ENCODE results near the gene IL1RAPL2.

Gene IL1RAPL2

DNA sequence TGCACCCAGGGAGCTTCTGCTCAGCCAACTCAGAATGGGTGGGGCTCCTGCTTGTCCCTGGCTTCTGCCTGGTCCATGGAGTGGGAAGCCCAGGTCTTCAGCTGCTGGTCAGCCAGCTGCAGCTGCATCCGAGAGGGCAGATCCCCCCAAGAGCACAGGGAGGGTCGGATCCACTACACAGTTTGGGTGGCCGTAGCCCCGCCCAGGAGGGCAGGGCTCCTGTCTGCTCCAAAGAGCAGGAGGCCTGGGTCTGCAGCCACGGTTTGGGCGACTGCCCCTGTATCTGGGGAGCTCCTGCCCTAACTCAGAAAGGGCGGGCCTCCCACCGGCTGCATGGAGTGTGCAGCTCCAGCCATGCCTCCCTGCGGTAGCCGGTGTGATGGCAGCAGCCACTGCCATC lies 485.4 kb downstream of the IL1RAPL2 start:
- H3K4me3 ChIP-seq (ENCODE audit: low read depth, low read length), result no peak overlapping the region
- DNase-seq (ENCODE audit: low read depth), result no peak
- in situ Hi-C loops (cut with HindIII; ENCODE audit: low sequenced_read_pairs), result no loop called here
- TF ChIP-seq, protein P1, sequence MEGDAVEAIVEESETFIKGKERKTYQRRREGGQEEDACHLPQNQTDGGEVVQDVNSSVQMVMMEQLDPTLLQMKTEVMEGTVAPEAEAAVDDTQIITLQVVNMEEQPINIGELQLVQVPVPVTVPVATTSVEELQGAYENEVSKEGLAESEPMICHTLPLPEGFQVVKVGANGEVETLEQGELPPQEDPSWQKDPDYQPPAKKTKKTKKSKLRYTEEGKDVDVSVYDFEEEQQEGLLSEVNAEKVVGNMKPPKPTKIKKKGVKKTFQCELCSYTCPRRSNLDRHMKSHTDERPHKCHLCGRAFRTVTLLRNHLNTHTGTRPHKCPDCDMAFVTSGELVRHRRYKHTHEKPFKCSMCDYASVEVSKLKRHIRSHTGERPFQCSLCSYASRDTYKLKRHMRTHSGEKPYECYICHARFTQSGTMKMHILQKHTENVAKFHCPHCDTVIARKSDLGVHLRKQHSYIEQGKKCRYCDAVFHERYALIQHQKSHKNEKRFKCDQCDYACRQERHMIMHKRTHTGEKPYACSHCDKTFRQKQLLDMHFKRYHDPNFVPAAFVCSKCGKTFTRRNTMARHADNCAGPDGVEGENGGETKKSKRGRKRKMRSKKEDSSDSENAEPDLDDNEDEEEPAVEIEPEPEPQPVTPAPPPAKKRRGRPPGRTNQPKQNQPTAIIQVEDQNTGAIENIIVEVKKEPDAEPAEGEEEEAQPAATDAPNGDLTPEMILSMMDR (IDR thresholded peaks at IDR 0.05; ENCODE audit: low read depth, low read length, missing control alignments), result no peak

DNA sequence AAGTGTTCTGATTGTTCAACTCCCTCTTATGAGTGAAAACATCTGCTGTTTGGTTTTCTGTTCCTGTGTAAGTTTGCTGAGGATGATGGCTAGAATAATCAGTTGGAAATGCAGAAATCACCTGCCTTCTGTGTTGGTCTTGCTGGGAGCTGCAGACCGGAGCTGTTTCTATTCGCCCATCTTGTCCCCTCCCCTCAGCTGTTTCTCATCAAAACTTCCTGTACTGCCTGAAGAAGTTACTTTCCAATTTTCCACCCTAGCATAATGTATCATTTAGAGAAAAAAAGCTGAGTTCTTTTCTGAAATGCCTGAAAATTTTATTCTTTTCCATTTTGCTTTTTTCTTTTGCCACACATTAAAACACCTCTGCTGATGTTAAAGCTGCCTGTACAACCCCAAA lies 486.9 kb downstream of the IL1RAPL2 start:
- H3K4me3 ChIP-seq (ENCODE audit: low read depth, low read length), result no peak overlapping the region
- no peak for DNase-seq (ENCODE audit: low read depth)
- in situ Hi-C loops (cut with HindIII; ENCODE audit: low sequenced_read_pairs), result no loop called here
- TF ChIP-seq, protein P1 (IDR thresholded peaks at IDR 0.05; ENCODE audit: low read depth, low read length, missing control alignments), result no peak

DNA sequence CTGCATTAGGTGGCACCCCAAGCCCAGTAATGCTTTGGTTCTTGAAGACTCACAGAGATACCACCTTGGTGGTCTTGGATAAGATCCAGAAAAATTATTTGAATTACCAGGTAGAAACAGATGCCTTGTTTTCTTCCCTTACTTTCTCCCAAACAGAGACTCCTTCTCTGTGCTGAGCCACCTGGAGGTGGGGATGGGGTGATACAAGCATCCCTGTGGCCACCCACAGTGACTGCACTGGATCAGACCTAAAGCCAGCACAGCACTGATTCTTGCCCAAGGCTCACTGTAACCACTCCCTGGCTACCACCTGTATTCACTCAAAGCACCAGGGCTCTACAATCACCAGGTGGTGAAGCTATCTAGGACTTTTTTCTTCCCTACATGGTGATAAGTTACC lies 497.7 kb downstream of the IL1RAPL2 start:
- DNase-seq (ENCODE audit: low read depth), result no peak
- H3K4me3 ChIP-seq (ENCODE audit: low read depth, low read length), result no peak overlapping the region
- TF ChIP-seq, protein P1 (IDR thresholded peaks at IDR 0.05; ENCODE audit: low read depth, low read length, missing control alignments), result no peak
- in situ Hi-C loops (cut with HindIII; ENCODE audit: low sequenced_read_pairs), result no loop called here

DNA sequence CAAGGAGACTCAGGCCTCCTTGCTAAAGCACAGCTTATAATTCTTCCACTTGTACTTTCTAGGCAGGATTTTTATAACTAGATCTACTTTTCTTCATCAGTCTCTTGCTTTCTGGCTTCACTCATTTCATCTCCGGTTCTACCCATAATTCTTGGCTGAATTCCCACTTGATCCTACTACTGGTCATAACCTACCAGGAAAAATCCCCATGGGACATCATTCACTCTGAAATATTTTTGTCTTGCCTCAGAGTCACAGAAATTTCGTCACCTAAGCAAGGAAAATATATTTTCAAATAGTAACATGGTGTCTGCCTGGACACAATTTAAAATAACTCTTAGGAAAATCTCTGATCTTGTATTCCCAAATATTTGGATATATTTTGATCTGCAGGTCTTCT lies 532.2 kb downstream of the IL1RAPL2 start:
- DNase-seq (ENCODE audit: low read depth), result no peak
- in situ Hi-C loops (cut with HindIII; ENCODE audit: low sequenced_read_pairs), result no loop called here
- no peak overlapping the region for H3K4me3 ChIP-seq (ENCODE audit: low read depth, low read length)
- TF ChIP-seq, protein P1 (IDR thresholded peaks at IDR 0.05; ENCODE audit: low read depth, low read length, missing control alignments), result no peak

DNA sequence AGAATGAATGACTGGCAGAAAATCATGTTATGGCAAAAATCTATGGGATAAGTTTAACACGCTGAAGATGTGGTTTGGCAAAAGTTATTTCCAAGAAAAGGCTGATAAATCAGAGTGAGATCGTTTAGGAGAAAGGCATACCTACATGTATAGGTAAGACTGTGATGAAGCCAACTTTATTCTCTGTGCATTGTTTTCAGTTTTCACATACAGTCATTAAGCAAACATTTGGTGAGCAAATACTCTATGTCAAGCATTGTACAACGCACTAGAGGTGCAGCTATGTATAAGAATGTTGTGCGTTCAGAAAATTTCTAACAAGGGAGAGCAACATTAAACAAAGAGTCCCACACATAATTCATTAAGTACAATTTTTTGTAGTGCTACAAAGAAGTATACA lies 532.8 kb downstream of the IL1RAPL2 start:
- TF ChIP-seq, protein P1 (IDR thresholded peaks at IDR 0.05; ENCODE audit: low read depth, low read length, missing control alignments), result no peak
- no peak overlapping the region for H3K4me3 ChIP-seq (ENCODE audit: low read depth, low read length)
- in situ Hi-C loops (cut with HindIII; ENCODE audit: low sequenced_read_pairs), result no loop called here
- DNase-seq (ENCODE audit: low read depth), result no peak

DNA sequence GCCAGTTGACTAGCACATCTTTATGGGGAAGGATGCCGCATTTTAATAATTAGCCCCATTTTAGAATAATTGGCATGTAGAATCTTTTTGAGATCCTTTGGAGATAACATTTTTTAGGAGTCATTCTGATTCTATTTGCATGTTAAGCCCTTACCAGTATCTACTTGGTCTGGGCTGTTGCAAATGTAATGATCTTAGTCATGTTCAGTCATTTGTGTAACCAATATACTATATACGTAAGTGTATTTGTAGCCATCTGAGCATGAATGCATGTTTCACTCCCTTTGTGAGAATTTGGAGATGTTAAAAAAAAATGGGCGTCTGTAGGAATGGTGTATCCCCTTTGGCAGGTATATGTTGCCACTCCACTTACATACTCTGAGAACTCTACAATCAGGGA lies 535.4 kb downstream of the IL1RAPL2 start:
- no peak for DNase-seq (ENCODE audit: low read depth)
- in situ Hi-C loops (cut with HindIII; ENCODE audit: low sequenced_read_pairs), result no loop called here
- no peak overlapping the region for H3K4me3 ChIP-seq (ENCODE audit: low read depth, low read length)
- TF ChIP-seq, protein P1 (IDR thresholded peaks at IDR 0.05; ENCODE audit: low read depth, low read length, missing control alignments), result no peak

DNA sequence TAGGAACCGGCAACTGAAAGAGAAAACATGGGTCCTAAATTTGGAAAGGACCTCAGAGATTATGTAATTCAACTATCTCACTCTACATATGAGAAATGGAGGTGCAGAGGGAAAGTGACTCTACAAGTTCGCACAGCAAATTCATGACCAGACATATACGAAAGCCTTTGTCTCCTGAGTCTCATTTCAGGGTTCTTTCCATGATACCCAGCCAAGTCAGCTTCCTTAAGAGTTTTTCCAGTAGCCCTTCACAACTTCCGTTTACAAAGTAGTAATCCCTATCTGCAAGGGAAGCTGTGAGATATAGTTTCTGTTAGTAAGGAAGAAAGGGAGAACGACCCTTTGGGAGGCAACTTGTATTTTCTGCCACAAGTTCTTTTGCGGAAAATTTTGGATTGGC lies 543.9 kb downstream of the IL1RAPL2 start:
- TF ChIP-seq, protein P1 (IDR thresholded peaks at IDR 0.05; ENCODE audit: low read depth, low read length, missing control alignments), result no peak
- no peak for DNase-seq (ENCODE audit: low read depth)
- in situ Hi-C loops (cut with HindIII; ENCODE audit: low sequenced_read_pairs), result no loop called here
- no peak overlapping the region for H3K4me3 ChIP-seq (ENCODE audit: low read depth, low read length)
